Naive thymus-derived CD4-positive, alpha-beta T cell (primary cell): ENCODE measurements around the gene ANO4. TPM values are rescaled to one million over a fixed set of nuclear protein-coding genes. Genes with fewer than 3 reads are reported as not detected.

Experiments
- ATAC-seq: fragments of 150-1000 bp; cut with Tn5 transposase; 2 replicates; pipeline ENCODE4 v1.10.0; 2021; ENCODE audit warnings: mild to moderate bottlenecking, moderate library complexity
- CTCF ChIA-PET: fragments of 350-600 bp; sonication (Branson Sonifier 250); formaldehyde crosslinking; loops from one replicate; lab custom pipeline; 2021; ENCODE audit warnings: antibody characterized with exemption; lab: Charles Lee
- POLR2A ChIA-PET: fragments of 350-600 bp; sonication (Branson Sonifier 250); formaldehyde crosslinking; loops from one replicate; lab custom pipeline; 2021; ENCODE audit warnings: antibody characterized with exemption, inconsistent platforms; lab: Charles Lee
- DNase-seq, 9 donors: peaks; one replicate each; pipeline versions ENCODE4 v3.0.0 to v3.0.0-alpha.2; 2020 to 2022; ENCODE audit warnings: mixed read lengths in 1 of 9
- H3K27ac ChIP-seq: one replicate; pipeline ENCODE4 v1.7.0; 2013; ENCODE audit warnings: mild to moderate bottlenecking, low read depth, low read length, moderate library complexity
- H3K27me3 ChIP-seq, 2 donors: one replicate each; pipeline ENCODE4 v1.7.0; 2013; ENCODE audit warnings: low read length in 2 of 2, mild to moderate bottlenecking in 2 of 2, moderate library complexity in 2 of 2; ENCODE audit not compliant: control insufficient read depth in 2 of 2, insufficient read depth in 2 of 2
- H3K36me3 ChIP-seq, 3 experiments: 1 replicate in 2 of 3; 2 replicates in 1 of 3; pipeline ENCODE4 v1.7.0; 2013; ENCODE audit warnings: low read length in 3 of 3, mild to moderate bottlenecking in 3 of 3, moderate library complexity in 1 of 3; ENCODE audit not compliant: insufficient read depth in 3 of 3, control insufficient read depth in 2 of 3
- H3K4me1 ChIP-seq, 2 donors: one replicate each; pipeline ENCODE4 v1.7.0; 2013; ENCODE audit warnings: low read length in 2 of 2, mild to moderate bottlenecking in 2 of 2, moderate library complexity in 1 of 2; ENCODE audit not compliant: control insufficient read depth in 2 of 2, insufficient read depth in 2 of 2
- H3K4me3 ChIP-seq: 2 replicates; pipeline ENCODE4 v1.7.0; 2013; ENCODE audit warnings: mild to moderate bottlenecking, low read length
- H3K9me3 ChIP-seq, 3 experiments: 1 replicate in 2 of 3; 2 replicates in 1 of 3; pipeline ENCODE4 v1.7.0; 2013; ENCODE audit warnings: low read length in 3 of 3; ENCODE audit not compliant: control insufficient read depth in 2 of 3
- H3K27ac Mint-ChIP-seq, 9 donors: one replicate each; pipeline ENCODE4 v1.8.0; 2020 to 2022; ENCODE audit warnings: mixed read lengths in 9 of 9, mild to moderate bottlenecking in 8 of 9, moderate library complexity in 5 of 9, inconsistent platforms in 2 of 9
- H3K27me3 Mint-ChIP-seq, 5 donors: one replicate each; pipeline ENCODE4 v1.8.0; 2021 to 2022; ENCODE audit warnings: mixed read lengths in 5 of 5, mild to moderate bottlenecking in 1 of 5
- H3K36me3 Mint-ChIP-seq, 5 donors: one replicate each; pipeline ENCODE4 v1.8.0; 2020 to 2022; ENCODE audit warnings: mixed read lengths in 5 of 5, mild to moderate bottlenecking in 3 of 5, inconsistent platforms in 1 of 5
- H3K4me1 Mint-ChIP-seq, 7 donors: one replicate each; pipeline ENCODE4 v1.8.0; 2020 to 2022; ENCODE audit warnings: mixed read lengths in 7 of 7, mild to moderate bottlenecking in 3 of 7, inconsistent platforms in 1 of 7
- H3K4me3 Mint-ChIP-seq, 10 donors: one replicate each; pipeline ENCODE4 v1.8.0; 2020 to 2022; ENCODE audit warnings: mild to moderate bottlenecking in 10 of 10, mixed read lengths in 10 of 10, moderate library complexity in 6 of 10, inconsistent platforms in 2 of 10
- H3K9me3 Mint-ChIP-seq, 11 donors: one replicate each; pipeline ENCODE4 v1.8.0; 2020 to 2022; ENCODE audit warnings: mixed read lengths in 11 of 11, mild to moderate bottlenecking in 4 of 11, inconsistent platforms in 1 of 11, moderate library complexity in 1 of 11
- intact Hi-C, 2 donors: fragments of 100-400 bp; cut with micrococcal nuclease; formaldehyde crosslinking; loops; one replicate each; pipeline ENCODE4 v1.15.1; 2023
- polyA plus RNA-seq, 2 donors: library from polyadenylated mRNA; unstranded; fragments of 300-500 nt; fragmentation: Illumina TruSeq; gene quantifications; one replicate each; pipeline ENCODE4 v1.2.3, GENCODE V29; 2021
- total RNA-seq, 6 experiments: library from RNA in 5 of 6; stranded (reverse) in 5 of 6; gene quantifications; 1 replicate in 5 of 6; 2 replicates in 1 of 6; pipeline ENCODE4 v1.2.3 and lab custom pipeline; 2021 to 2026

Gene ANO4
- total and polyA plus RNA-seq, 7 experiments from 2014 or later = not detected

DNA sequence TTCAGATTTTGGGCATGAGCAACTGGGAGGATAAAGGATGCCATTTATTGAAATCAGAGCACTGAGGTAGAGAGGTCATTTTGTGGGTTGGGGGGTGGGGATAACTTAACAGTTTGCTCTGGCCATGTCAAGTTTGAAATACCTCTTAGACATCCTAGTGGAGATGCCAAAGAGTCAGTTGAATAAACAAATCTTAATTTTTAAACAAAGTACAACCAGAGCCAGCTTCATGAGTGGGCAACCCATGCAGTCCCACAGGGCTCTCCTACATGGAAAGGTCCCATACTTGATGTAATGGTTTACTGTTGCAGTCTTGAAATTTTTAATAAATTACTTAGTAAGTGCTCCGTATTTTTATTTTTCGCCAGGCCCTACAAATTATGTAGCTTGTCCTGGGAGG, 81.2 kb downstream of the ANO4 start:
- no peak overlapping the region for H3K27ac Mint-ChIP-seq
- CTCF ChIA-PET = interaction anchor here (0.7 kb wide), 1 partner anchor 1758 kb away, joined by 4 read pairs; no protein-coding TSS in a partner anchor

DNA sequence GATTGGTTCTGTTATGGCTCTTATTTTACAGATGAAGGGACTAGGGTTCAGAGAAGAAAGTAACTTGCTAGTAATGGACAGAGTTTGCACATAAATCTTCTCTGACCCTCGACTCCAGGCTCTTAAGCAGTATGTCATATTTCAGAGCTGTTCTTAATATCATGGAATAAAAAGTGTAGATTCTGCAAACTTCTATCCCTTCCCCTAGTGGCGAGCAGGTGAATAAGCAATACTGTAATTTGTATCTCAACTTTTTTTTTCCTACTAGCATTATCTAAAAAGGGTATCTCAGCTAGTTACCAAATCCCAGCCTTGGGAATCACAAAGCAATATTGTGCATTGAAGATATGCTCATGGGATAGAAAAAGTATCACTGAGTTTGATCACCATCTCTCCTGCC, 83.2 kb downstream of the ANO4 start:
- no peak overlapping the region for H3K4me3 Mint-ChIP-seq
- POLR2A ChIA-PET = interaction anchor here (0.7 kb wide), 1 partner anchor 277 kb away, joined by 3 read pairs; no protein-coding TSS in a partner anchor
- CTCF ChIA-PET = no interaction called here

More for the DNA sequence above, 81.2 kb downstream of the ANO4 start:
- Histone ChIP-seq H3K4me1 (no peaks in the 10 kb centered on the region), H3K27me3 (no peaks in the 10 kb centered on the region), H3K4me3 (no peak overlapping the region), H3K27ac (no peak overlapping the region), H3K9me3 (peaks cover 0 to 6% (median 0%) of the 10 kb centered on the region in 3 experiments), H3K36me3 (no peaks in the 10 kb centered on the region)
- ATAC-seq (no peak), DNase-seq (no peak)
- Mint-ChIP-seq H3K4me1 (no peaks in the 10 kb centered on the region), H3K9me3 (peaks cover 4 to 36% (median 13%) of the 10 kb centered on the region in 11 donors), H3K27me3 (peaks cover 0 to 5% (median 0%) of the 10 kb centered on the region in 5 donors), H3K4me3 (no peak overlapping the region), H3K36me3 (peaks cover 0 to 9% (median 0%) of the 10 kb centered on the region in 5 donors)
- POLR2A ChIA-PET = no interaction called here
- intact Hi-C loops = no loop called here

DNA sequence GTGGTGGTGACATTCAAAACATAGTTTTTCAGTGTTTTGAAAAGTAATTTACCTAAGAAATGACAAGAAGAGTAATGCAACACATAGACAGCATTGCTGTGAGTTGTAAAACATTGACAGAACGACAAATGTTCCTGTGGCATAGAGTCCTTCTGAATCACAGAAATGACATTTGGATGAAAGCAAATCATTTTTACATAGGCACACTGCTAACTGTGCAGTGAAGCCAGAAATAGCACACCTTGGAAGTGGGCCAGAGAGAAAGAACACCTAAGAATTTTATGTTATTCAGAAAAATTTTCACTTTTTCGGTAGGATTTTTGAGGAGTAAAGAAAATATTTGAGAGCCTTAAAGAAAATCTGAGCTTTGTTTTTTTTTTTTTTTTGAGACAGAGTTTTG, 100.6 kb downstream of the ANO4 start:
- intact Hi-C loops = no loop called here
- H3K9me3 Mint-ChIP-seq = peaks cover 0 to 18% (median 3%) of the 10 kb centered on the region in 11 donors
- no peaks in the 10 kb centered on the region for H3K4me1 Mint-ChIP-seq
- no peak overlapping the region for H3K4me3 Mint-ChIP-seq
- peaks cover 0 to 4% (median 0%) of the 10 kb centered on the region in 5 donors for H3K27me3 Mint-ChIP-seq
- no peaks in the 10 kb centered on the region for H3K9me3 ChIP-seq
- no peak overlapping the region for H3K27ac ChIP-seq
- ATAC-seq (no peak), DNase-seq (no peak)
- ChIA-PET POLR2A (no interaction called here), CTCF (no interaction called here)
- peaks cover 0 to 4% (median 0%) of the 10 kb centered on the region in 5 donors for H3K36me3 Mint-ChIP-seq
- H3K4me1 ChIP-seq = no peaks in the 10 kb centered on the region
- no peak overlapping the region for H3K27ac Mint-ChIP-seq
- H3K4me3 ChIP-seq = no peak overlapping the region
- H3K36me3 ChIP-seq = no peaks in the 10 kb centered on the region
- no peaks in the 10 kb centered on the region for H3K27me3 ChIP-seq

More for the DNA sequence above, 83.2 kb downstream of the ANO4 start:
- H3K4me1 Mint-ChIP-seq = no peaks in the 10 kb centered on the region
- H3K27me3 Mint-ChIP-seq = peaks cover 0 to 5% (median 0%) of the 10 kb centered on the region in 5 donors
- Histone ChIP-seq H3K4me3 (no peak overlapping the region), H3K9me3 (peaks cover 0 to 6% (median 0%) of the 10 kb centered on the region in 3 experiments), H3K36me3 (no peaks in the 10 kb centered on the region), H3K27me3 (no peaks in the 10 kb centered on the region), H3K4me1 (no peaks in the 10 kb centered on the region), H3K27ac (no peak overlapping the region)
- H3K36me3 Mint-ChIP-seq = peaks cover 0 to 9% (median 0%) of the 10 kb centered on the region in 5 donors
- intact Hi-C loops = no loop called here
- no peak for DNase-seq
- H3K27ac Mint-ChIP-seq = no peak overlapping the region
- H3K9me3 Mint-ChIP-seq = peaks cover 4 to 28% (median 13%) of the 10 kb centered on the region in 11 donors
- ATAC-seq = no peak

GRCh38 chr12:100896192-100896591, 101.6 kb downstream of the ANO4 start:
- Mint-ChIP-seq H3K27ac (no peak overlapping the region), H3K36me3 (peaks cover 0 to 4% (median 0%) of the 10 kb centered on the region in 5 donors), H3K27me3 (peaks cover 0 to 4% (median 0%) of the 10 kb centered on the region in 5 donors), H3K4me3 (no peak overlapping the region), H3K4me1 (no peaks in the 10 kb centered on the region), H3K9me3 (peaks cover 0 to 18% (median 2%) of the 10 kb centered on the region in 11 donors)
- H3K4me1 ChIP-seq = no peaks in the 10 kb centered on the region
- H3K27me3 ChIP-seq = no peaks in the 10 kb centered on the region
- H3K4me3 ChIP-seq = no peak overlapping the region
- no peak overlapping the region for H3K27ac ChIP-seq
- intact Hi-C loops = no loop called here
- H3K36me3 ChIP-seq = no peaks in the 10 kb centered on the region
- POLR2A ChIA-PET = no interaction called here
- DNase-seq (no peak), ATAC-seq (no peak)
- CTCF ChIA-PET = no interaction called here
- no peaks in the 10 kb centered on the region for H3K9me3 ChIP-seq

DNA sequence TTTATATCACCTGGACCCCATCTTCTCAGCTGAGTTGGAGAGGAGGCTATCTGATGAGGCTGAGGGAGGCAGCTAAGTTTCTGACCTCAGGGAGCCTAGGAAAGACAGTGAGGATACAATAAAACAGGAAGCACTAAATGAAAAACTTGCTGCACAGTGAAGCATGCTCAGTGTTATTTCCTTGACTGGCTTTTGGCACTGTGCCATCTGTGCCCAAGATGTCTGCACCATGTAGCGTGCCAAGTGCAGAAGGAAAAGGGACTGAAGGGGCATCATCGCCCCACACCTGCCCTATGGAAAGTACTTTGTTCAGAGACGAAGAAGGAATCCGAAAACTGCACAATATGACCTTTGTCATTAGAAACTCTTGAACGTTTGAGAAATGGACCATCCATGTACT, 102.7 kb downstream of the ANO4 start:
- H3K27ac Mint-ChIP-seq = no peak overlapping the region
- H3K4me1 ChIP-seq = no peaks in the 10 kb centered on the region
- no peaks in the 10 kb centered on the region for H3K36me3 ChIP-seq
- no peaks in the 10 kb centered on the region for H3K27me3 ChIP-seq
- peaks cover 0 to 3% (median 0%) of the 10 kb centered on the region in 5 donors for H3K27me3 Mint-ChIP-seq
- no peak overlapping the region for H3K27ac ChIP-seq
- ChIA-PET POLR2A (no interaction called here), CTCF (no interaction called here)
- intact Hi-C loops = no loop called here
- DNase-seq = no peak
- no peak overlapping the region for H3K4me3 ChIP-seq
- no peak for ATAC-seq
- peaks cover 0 to 18% (median 2%) of the 10 kb centered on the region in 11 donors for H3K9me3 Mint-ChIP-seq
- H3K4me1 Mint-ChIP-seq = no peaks in the 10 kb centered on the region
- no peaks in the 10 kb centered on the region for H3K9me3 ChIP-seq
- H3K36me3 Mint-ChIP-seq = peaks cover 0 to 4% (median 0%) of the 10 kb centered on the region in 5 donors
- H3K4me3 Mint-ChIP-seq = no peak overlapping the region

DNA sequence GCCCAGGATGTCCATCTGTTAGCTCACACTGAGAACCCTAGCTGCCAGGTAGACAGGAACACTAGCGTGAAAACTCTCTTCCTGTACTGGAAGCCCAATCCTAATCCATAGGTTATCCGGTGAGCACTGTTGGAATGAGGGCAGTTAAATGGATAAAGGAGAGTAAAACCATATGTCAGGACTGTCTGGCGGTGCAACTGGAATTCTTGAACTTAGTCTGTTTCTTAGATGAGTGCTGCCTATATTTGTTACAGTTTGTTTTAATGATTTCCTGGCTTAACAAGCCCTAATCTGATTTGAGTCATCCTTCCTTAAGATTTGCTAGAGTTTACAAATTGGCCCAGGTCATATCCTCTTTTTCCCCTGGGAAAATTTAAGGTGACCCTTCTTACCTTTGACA, 104.7 kb downstream of the ANO4 start:
- H3K36me3 ChIP-seq = no peaks in the 10 kb centered on the region
- H3K9me3 ChIP-seq = no peaks in the 10 kb centered on the region
- H3K27ac ChIP-seq = no peak overlapping the region
- H3K27me3 ChIP-seq = no peaks in the 10 kb centered on the region
- no peak for ATAC-seq
- Mint-ChIP-seq H3K9me3 (peaks cover 0 to 25% (median 4%) of the 10 kb centered on the region in 11 donors), H3K27me3 (peaks cover 0 to 4% (median 0%) of the 10 kb centered on the region in 5 donors), H3K27ac (no peak overlapping the region), H3K36me3 (peaks cover 0 to 4% (median 0%) of the 10 kb centered on the region in 5 donors), H3K4me3 (no peak overlapping the region), H3K4me1 (no peaks in the 10 kb centered on the region)
- intact Hi-C loops = no loop called here
- POLR2A ChIA-PET = no interaction called here
- no peaks in the 10 kb centered on the region for H3K4me1 ChIP-seq
- CTCF ChIA-PET = no interaction called here
- no peak for DNase-seq
- no peak overlapping the region for H3K4me3 ChIP-seq

GRCh38 chr12:100900808-100901207, 106.2 kb downstream of the ANO4 start:
- ChIA-PET CTCF (no interaction called here), POLR2A (no interaction called here)
- H3K27ac ChIP-seq = no peak overlapping the region
- H3K4me3 ChIP-seq = no peak overlapping the region
- Mint-ChIP-seq H3K9me3 (peaks cover 0 to 24% (median 4%) of the 10 kb centered on the region in 11 donors), H3K27me3 (peaks cover 0 to 4% (median 0%) of the 10 kb centered on the region in 5 donors), H3K36me3 (peaks cover 0 to 3% (median 0%) of the 10 kb centered on the region in 5 donors), H3K4me1 (no peaks in the 10 kb centered on the region), H3K27ac (no peak overlapping the region), H3K4me3 (no peak overlapping the region)
- H3K9me3 ChIP-seq = no peaks in the 10 kb centered on the region
- intact Hi-C loops = no loop called here
- H3K36me3 ChIP-seq = no peaks in the 10 kb centered on the region
- no peaks in the 10 kb centered on the region for H3K4me1 ChIP-seq
- DNase-seq (no peak), ATAC-seq (no peak)
- no peaks in the 10 kb centered on the region for H3K27me3 ChIP-seq
